ENCODE results near the gene SPATS2L. TPM values are rescaled to one million over a fixed set of nuclear protein-coding genes. Genes with fewer than 3 reads are reported as not detected.
A peak's percentile ranks its signal among the peaks of the same experiment; 100 is the strongest.

The SPATS2L gene
- total and polyA plus RNA-seq, 5 donors from 2014 or later, result 9.9 to 20.9 (median 19.2) TPM

DNA sequence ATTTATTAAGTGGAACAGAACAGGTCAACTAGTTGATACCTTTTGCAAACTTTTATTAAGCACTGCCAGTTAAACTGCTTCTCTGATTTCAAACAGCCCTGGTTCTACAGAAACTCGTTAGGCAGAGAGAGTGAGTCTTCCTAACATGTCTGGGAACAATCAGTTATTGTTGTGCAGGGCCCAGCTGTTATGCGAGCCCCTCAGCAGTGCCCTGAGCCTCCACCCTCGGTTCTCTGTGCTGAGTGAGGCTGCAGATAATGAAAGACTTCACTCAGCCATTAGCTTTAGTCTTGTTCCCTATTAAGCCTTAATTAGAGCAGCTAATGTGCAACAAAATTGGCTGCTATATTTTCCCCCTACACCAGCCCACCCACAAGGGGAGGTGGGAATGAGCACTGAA is 163.7 kb downstream of the SPATS2L start:
- Mint-ChIP-seq H3K27ac (peak overlapping the region; percentile 27 to 39 (median 31)), H3K4me1 (peaks cover 17 to 50% (median 41%) of the 10 kb centered on the region in 4 donors), H3K27me3 (no peaks in the 10 kb centered on the region), H3K4me3 (no peak overlapping the region), H3K9me3 (no peaks in the 10 kb centered on the region), H3K36me3 (peaks cover 11% of the 10 kb centered on the region)
- peaks cover 2% of the 10 kb centered on the region for H3K36me3 ChIP-seq (ENCODE audit: control insufficient read depth, insufficient read depth, low read length)
- H3K4me3 ChIP-seq (ENCODE audit: low read depth, low read length), result no peak overlapping the region
- peaks cover 33% of the 10 kb centered on the region for H3K4me1 ChIP-seq (ENCODE audit: control insufficient read depth, insufficient read depth, low read length, poor library complexity, severe bottlenecking)
- DNase-seq (no peak), ATAC-seq (ENCODE audit: low read depth in 2 of 2) (no peak)
- H3K27ac ChIP-seq (ENCODE audit: insufficient read depth, low read length, poor library complexity, severe bottlenecking), result no peak overlapping the region
- H3K27me3 ChIP-seq (ENCODE audit: control insufficient read depth, insufficient read depth, low read length), result no peaks in the 10 kb centered on the region
- H3K9me3 ChIP-seq (ENCODE audit: control insufficient read depth in 2 of 2, low read length in 2 of 2), result no peaks in the 10 kb centered on the region

DNA sequence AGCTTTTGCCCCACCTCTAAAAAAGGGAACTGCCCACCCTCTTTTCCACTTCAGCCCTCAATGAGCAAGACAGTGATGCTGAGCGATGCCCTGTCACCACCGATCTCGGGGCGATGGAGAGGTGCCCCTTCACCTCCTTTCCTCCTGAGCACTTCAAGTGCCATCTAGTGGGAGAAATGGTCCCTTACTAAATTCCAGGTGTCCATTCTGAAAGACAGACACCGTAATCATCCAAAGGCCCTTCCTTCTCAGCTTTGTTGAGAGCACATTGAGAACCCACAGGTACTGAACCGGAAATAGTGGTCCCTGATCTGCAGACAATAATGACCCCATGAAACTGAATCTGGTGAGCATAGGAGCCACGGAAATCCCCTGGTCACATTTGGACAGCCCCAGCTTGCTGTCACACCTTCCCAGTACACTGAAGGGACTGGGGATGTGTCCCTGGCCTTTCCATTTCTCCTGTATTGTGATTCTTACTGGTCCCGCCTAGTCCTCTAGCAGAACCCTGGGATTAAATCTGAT is 164.9 kb downstream of the SPATS2L start:
- Mint-ChIP-seq H3K27me3 (no peaks in the 10 kb centered on the region), H3K4me3 (peak overlapping the region; percentile 43 to 85 (median 58)), H3K9me3 (no peaks in the 10 kb centered on the region), H3K27ac (peak overlapping the region in 2 of 3 donors; percentile 31 to 75), H3K4me1 (peaks cover 17 to 39% (median 33%) of the 10 kb centered on the region in 4 donors), H3K36me3 (peaks cover 13% of the 10 kb centered on the region)
- peaks cover 4% of the 10 kb centered on the region for H3K36me3 ChIP-seq (ENCODE audit: control insufficient read depth, insufficient read depth, low read length)
- DNase-seq, result peak in 2 of 3 donors; percentile 55 to 65
- peaks cover 27% of the 10 kb centered on the region for H3K4me1 ChIP-seq (ENCODE audit: control insufficient read depth, insufficient read depth, low read length, poor library complexity, severe bottlenecking)
- no peaks in the 10 kb centered on the region for H3K27me3 ChIP-seq (ENCODE audit: control insufficient read depth, insufficient read depth, low read length)
- H3K9me3 ChIP-seq (ENCODE audit: control insufficient read depth in 2 of 2, low read length in 2 of 2), result no peaks in the 10 kb centered on the region
- H3K4me3 ChIP-seq (ENCODE audit: low read depth, low read length), result no peak overlapping the region
- no peak for ATAC-seq (ENCODE audit: low read depth in 2 of 2)
- H3K27ac ChIP-seq (ENCODE audit: insufficient read depth, low read length, poor library complexity, severe bottlenecking), result no peak overlapping the region

DNA sequence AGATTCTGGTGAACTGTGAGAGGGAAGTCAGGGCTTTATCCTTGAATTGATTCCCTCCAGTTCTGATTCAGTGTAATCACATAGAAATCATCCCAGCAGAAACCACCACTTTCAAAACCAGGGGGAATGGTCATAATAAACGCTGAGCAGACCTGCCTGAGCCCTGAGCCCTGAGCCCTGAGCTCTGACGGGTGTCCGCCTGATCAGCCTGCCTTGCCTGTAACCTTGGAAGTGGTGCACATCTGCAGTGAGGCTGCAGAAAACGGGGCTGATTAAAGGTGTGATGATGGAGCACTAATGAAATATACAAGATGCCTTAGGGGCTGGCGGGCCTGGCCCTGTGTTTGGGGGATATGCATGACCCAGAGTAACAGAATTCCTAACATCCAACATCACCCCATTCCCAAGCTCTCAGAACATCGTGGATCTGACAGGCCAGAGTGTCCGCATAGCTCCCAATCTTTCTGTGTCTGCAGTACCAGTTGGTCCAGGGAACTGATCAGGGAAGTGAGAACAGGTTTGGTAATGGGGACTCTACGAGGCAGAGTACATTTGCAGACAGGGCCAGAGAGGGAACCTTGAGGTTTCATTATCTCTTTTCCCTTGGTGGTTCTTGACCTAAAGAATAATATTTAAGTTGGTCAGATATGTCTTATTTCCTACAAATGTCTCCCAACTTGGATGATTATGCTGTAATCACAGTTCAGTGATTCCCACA is 165.6 kb downstream of the SPATS2L start:
- Histone ChIP-seq H3K4me3 (ENCODE audit: low read depth, low read length) (no peak overlapping the region), H3K9me3 (ENCODE audit: control insufficient read depth in 2 of 2, low read length in 2 of 2) (no peaks in the 10 kb centered on the region), H3K36me3 (ENCODE audit: control insufficient read depth, insufficient read depth, low read length) (peaks cover 4% of the 10 kb centered on the region), H3K27ac (ENCODE audit: insufficient read depth, low read length, poor library complexity, severe bottlenecking) (no peak overlapping the region), H3K27me3 (ENCODE audit: control insufficient read depth, insufficient read depth, low read length) (no peaks in the 10 kb centered on the region), H3K4me1 (ENCODE audit: control insufficient read depth, insufficient read depth, low read length, poor library complexity, severe bottlenecking) (peaks cover 20% of the 10 kb centered on the region)
- no peaks in the 10 kb centered on the region for H3K27me3 Mint-ChIP-seq
- no peak for DNase-seq
- no peaks in the 10 kb centered on the region for H3K9me3 Mint-ChIP-seq
- no peak for ATAC-seq (ENCODE audit: low read depth in 2 of 2)
- no peak overlapping the region for H3K4me3 Mint-ChIP-seq
- H3K36me3 Mint-ChIP-seq, result peaks cover 18% of the 10 kb centered on the region
- H3K4me1 Mint-ChIP-seq, result peaks cover 12 to 32% (median 28%) of the 10 kb centered on the region in 4 donors
- H3K27ac Mint-ChIP-seq, result no peak overlapping the region

DNA sequence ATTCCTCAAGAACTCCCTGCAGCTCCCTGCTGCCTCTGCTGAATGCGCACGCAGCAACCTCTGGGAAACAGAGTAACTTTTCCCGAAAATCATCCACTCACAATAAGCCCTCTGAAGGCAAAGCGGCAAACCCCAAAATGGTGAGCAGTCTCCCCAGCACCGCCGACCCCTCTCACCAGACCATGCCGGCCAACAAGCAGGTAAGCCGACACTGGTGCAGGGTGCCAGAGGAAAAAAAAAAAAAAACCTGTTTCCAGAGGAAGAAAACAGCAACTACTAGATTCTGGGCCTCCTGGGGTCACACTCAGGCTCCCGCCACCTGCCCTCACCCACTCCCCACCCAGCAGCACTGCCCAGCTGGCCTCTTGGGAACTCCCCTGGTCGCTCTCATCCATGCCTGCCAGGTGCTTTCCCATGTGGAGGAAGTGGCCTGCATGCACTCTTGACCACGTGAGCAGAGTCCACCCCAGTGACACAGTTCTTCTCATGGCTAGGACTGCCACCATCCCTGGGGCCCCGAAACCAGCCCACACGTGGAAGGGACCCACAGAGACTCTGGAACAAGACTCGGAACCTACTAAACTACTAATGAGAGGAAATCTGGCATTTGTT is 166.5 kb downstream of the SPATS2L start:
- Histone ChIP-seq H3K36me3 (ENCODE audit: control insufficient read depth, insufficient read depth, low read length) (peaks cover 4% of the 10 kb centered on the region), H3K4me3 (ENCODE audit: low read depth, low read length) (no peak overlapping the region), H3K4me1 (ENCODE audit: control insufficient read depth, insufficient read depth, low read length, poor library complexity, severe bottlenecking) (peaks cover 11% of the 10 kb centered on the region), H3K9me3 (ENCODE audit: control insufficient read depth in 2 of 2, low read length in 2 of 2) (no peaks in the 10 kb centered on the region), H3K27ac (ENCODE audit: insufficient read depth, low read length, poor library complexity, severe bottlenecking) (no peak overlapping the region), H3K27me3 (ENCODE audit: control insufficient read depth, insufficient read depth, low read length) (no peaks in the 10 kb centered on the region)
- Mint-ChIP-seq H3K9me3 (no peaks in the 10 kb centered on the region), H3K27me3 (no peaks in the 10 kb centered on the region), H3K27ac (no peak overlapping the region), H3K4me1 (peaks cover 5 to 23% (median 20%) of the 10 kb centered on the region in 4 donors), H3K36me3 (peaks cover 20% of the 10 kb centered on the region), H3K4me3 (no peak overlapping the region)
- ATAC-seq (ENCODE audit: low read depth in 2 of 2), result no peak
- no peak for DNase-seq

DNA sequence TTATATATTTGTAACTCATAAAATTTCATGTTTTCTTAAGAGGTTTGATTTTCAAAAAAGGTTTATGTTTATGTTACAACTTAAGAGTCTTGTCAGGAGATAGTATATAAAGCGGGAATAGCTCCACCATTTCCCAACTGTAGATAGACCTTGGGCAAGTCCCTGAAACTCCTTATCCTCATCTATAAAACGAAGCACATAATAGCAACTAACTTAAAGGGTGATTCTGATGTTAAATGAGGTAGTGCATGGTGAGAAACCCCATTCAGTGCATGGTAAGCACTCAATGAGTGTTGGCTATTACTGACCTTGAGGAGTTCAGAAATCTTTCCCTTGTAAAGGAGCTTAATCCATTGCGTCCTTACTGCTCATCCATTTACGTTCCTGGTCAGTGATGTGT is 169.3 kb downstream of the SPATS2L start:
- H3K4me3 ChIP-seq (ENCODE audit: low read depth, low read length), result no peak overlapping the region
- H3K9me3 ChIP-seq (ENCODE audit: control insufficient read depth in 2 of 2, low read length in 2 of 2), result no peaks in the 10 kb centered on the region
- peaks cover 0 to 14% (median 6%) of the 10 kb centered on the region in 4 donors for H3K4me1 Mint-ChIP-seq
- DNase-seq, result no peak
- ATAC-seq (ENCODE audit: low read depth in 2 of 2), result no peak
- H3K36me3 Mint-ChIP-seq, result peaks cover 26% of the 10 kb centered on the region
- no peaks in the 10 kb centered on the region for H3K27me3 Mint-ChIP-seq
- no peaks in the 10 kb centered on the region for H3K9me3 Mint-ChIP-seq
- no peak overlapping the region for H3K27ac Mint-ChIP-seq
- peaks cover 4% of the 10 kb centered on the region for H3K36me3 ChIP-seq (ENCODE audit: control insufficient read depth, insufficient read depth, low read length)
- H3K4me3 Mint-ChIP-seq, result no peak overlapping the region
- H3K27me3 ChIP-seq (ENCODE audit: control insufficient read depth, insufficient read depth, low read length), result no peaks in the 10 kb centered on the region
- H3K4me1 ChIP-seq (ENCODE audit: control insufficient read depth, insufficient read depth, low read length, poor library complexity, severe bottlenecking), result no peaks in the 10 kb centered on the region
- H3K27ac ChIP-seq (ENCODE audit: insufficient read depth, low read length, poor library complexity, severe bottlenecking), result no peak overlapping the region

DNA sequence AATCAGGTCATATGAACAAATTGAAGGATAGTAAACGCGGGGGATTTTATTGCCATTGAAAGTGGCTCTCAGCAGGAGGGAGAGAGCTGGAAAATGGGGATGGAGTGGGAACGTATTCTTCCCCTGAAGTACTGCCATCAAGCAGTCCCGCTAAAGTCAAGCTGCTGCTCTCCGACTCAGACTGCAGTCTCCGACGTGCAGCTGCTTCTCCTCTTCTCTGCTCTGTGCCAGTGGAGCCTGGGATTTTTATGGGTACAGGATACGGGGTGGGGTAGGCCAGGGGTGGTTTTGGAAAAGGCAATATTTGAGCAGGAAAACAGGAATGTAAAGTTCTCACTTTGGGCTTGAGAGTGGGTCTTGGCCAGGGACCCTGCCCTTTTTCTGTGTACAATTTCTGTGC is 170.3 kb downstream of the SPATS2L start:
- H3K27ac Mint-ChIP-seq, result peak overlapping the region in 1 of 3 donors; percentile 81
- no peaks in the 10 kb centered on the region for H3K4me1 ChIP-seq (ENCODE audit: control insufficient read depth, insufficient read depth, low read length, poor library complexity, severe bottlenecking)
- peaks cover 22% of the 10 kb centered on the region for H3K36me3 Mint-ChIP-seq
- no peak overlapping the region for H3K4me3 Mint-ChIP-seq
- H3K9me3 Mint-ChIP-seq, result no peaks in the 10 kb centered on the region
- H3K27me3 ChIP-seq (ENCODE audit: control insufficient read depth, insufficient read depth, low read length), result no peaks in the 10 kb centered on the region
- peaks cover 4% of the 10 kb centered on the region for H3K36me3 ChIP-seq (ENCODE audit: control insufficient read depth, insufficient read depth, low read length)
- H3K27ac ChIP-seq (ENCODE audit: insufficient read depth, low read length, poor library complexity, severe bottlenecking), result no peak overlapping the region
- no peak overlapping the region for H3K4me3 ChIP-seq (ENCODE audit: low read depth, low read length)
- H3K4me1 Mint-ChIP-seq, result peaks cover 0 to 8% (median 6%) of the 10 kb centered on the region in 4 donors
- H3K27me3 Mint-ChIP-seq, result no peaks in the 10 kb centered on the region
- no peak for ATAC-seq (ENCODE audit: low read depth in 2 of 2)
- DNase-seq, result no peak
- no peaks in the 10 kb centered on the region for H3K9me3 ChIP-seq (ENCODE audit: control insufficient read depth in 2 of 2, low read length in 2 of 2)

DNA sequence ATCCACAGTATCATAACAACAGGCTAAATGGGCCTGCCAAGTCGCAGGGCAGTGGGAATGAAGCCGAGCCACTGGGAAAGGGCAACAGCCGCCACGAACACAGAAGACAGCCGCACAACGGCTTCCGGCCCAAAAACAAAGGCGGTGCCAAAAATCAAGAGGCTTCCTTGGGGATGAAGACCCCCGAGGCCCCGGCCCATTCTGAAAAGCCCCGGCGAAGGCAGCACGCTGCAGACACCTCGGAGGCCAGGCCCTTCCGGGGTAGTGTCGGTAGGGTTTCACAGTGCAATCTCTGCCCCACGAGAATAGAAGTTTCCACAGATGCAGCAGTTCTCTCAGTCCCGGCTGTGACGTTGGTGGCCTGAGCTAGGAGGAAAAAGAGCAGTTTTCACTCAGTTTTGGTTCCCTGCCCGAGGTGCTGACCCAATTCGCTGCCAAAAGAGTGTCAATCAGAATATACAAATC is 171.2 kb downstream of the SPATS2L start:
- H3K9me3 Mint-ChIP-seq, result no peaks in the 10 kb centered on the region
- Histone ChIP-seq H3K4me1 (ENCODE audit: control insufficient read depth, insufficient read depth, low read length, poor library complexity, severe bottlenecking) (no peaks in the 10 kb centered on the region), H3K27ac (ENCODE audit: insufficient read depth, low read length, poor library complexity, severe bottlenecking) (no peak overlapping the region), H3K9me3 (ENCODE audit: control insufficient read depth in 2 of 2, low read length in 2 of 2) (no peaks in the 10 kb centered on the region), H3K27me3 (ENCODE audit: control insufficient read depth, insufficient read depth, low read length) (no peaks in the 10 kb centered on the region), H3K4me3 (ENCODE audit: low read depth, low read length) (no peak overlapping the region), H3K36me3 (ENCODE audit: control insufficient read depth, insufficient read depth, low read length) (peaks cover 4% of the 10 kb centered on the region)
- H3K27me3 Mint-ChIP-seq, result no peaks in the 10 kb centered on the region
- ATAC-seq (ENCODE audit: low read depth in 2 of 2), result no peak
- no peak for DNase-seq
- H3K27ac Mint-ChIP-seq, result no peak overlapping the region
- H3K4me3 Mint-ChIP-seq, result no peak overlapping the region
- peaks cover 0 to 8% (median 6%) of the 10 kb centered on the region in 4 donors for H3K4me1 Mint-ChIP-seq
- peaks cover 22% of the 10 kb centered on the region for H3K36me3 Mint-ChIP-seq
